ENCODE results near the gene PADI4. TPM values are rescaled to one million over a fixed set of nuclear protein-coding genes. Genes with fewer than 3 reads are reported as not detected.
"Not testable (repeated sequence)": the region's sequence is repeated elsewhere in the genome, so short reads cannot be mapped to it uniquely, and the experiment has no call there.

PADI4 gene
- total and polyA plus RNA-seq, 4 experiments from 2014 or later: 0.08 to 0.14 TPM; not detected in 2

- ChIA-PET POLR2A (ENCODE audit: partially characterized antibody) (no interaction called here), CTCF (ENCODE audit: partially characterized antibody) (no interaction called here)
- H3K27me3 Mint-ChIP-seq: peaks cover 7 to 11% of the 10 kb centered on the region in 2 donors
- H3K9me3 ChIP-seq (ENCODE audit: control insufficient read depth in 1 of 2, low read length in 2 of 2): no peaks in the 10 kb centered on the region
- no peaks in the 10 kb centered on the region for H3K36me3 Mint-ChIP-seq
- peaks cover 4 to 8% (median 6%) of the 10 kb centered on the region in 4 donors for H3K4me1 Mint-ChIP-seq
- no peak overlapping the region for H3K27ac ChIP-seq (ENCODE audit: low read depth, low read length)
- no peaks in the 10 kb centered on the region for H3K27me3 ChIP-seq (ENCODE audit: insufficient read depth, low read length)
- H3K4me3 ChIP-seq (ENCODE audit: low read length in 2 of 2): no peak overlapping the region
- H3K36me3 ChIP-seq (ENCODE audit: insufficient read depth, low read length): no peaks in the 10 kb centered on the region
- DNase-seq: no peak
- peaks cover 0 to 6% (median 0%) of the 10 kb centered on the region in 8 donors for H3K9me3 Mint-ChIP-seq
- peaks cover 4% of the 10 kb centered on the region for H3K4me1 ChIP-seq (ENCODE audit: insufficient read depth, low read length)
- intact Hi-C loops (cut with micrococcal nuclease): no loop called here
- no peak overlapping the region for H3K27ac Mint-ChIP-seq
- H3K4me3 Mint-ChIP-seq: no peak overlapping the region
These were observed 7.6 kb downstream of the PADI4 start for GRCh38 chr1:17315542-17316130.

GRCh38 chr1:17316704-17317103 lies 8.7 kb downstream of the PADI4 start:
- intact Hi-C loops (cut with micrococcal nuclease): no loop called here
- Histone ChIP-seq H3K4me1 (ENCODE audit: insufficient read depth, low read length) (peaks cover 4% of the 10 kb centered on the region), H3K36me3 (ENCODE audit: insufficient read depth, low read length) (no peaks in the 10 kb centered on the region), H3K27me3 (ENCODE audit: insufficient read depth, low read length) (no peaks in the 10 kb centered on the region), H3K4me3 (ENCODE audit: low read length in 2 of 2) (no peak overlapping the region), H3K27ac (ENCODE audit: low read depth, low read length) (no peak overlapping the region), H3K9me3 (ENCODE audit: control insufficient read depth in 1 of 2, low read length in 2 of 2) (no peaks in the 10 kb centered on the region)
- no peaks in the 10 kb centered on the region for H3K36me3 Mint-ChIP-seq
- no peak for DNase-seq
- H3K27ac Mint-ChIP-seq: no peak overlapping the region
- peaks cover 7 to 15% of the 10 kb centered on the region in 2 donors for H3K27me3 Mint-ChIP-seq
- peaks cover 4 to 8% (median 6%) of the 10 kb centered on the region in 4 donors for H3K4me1 Mint-ChIP-seq
- ChIA-PET CTCF (ENCODE audit: partially characterized antibody) (no interaction called here), POLR2A (ENCODE audit: partially characterized antibody) (no interaction called here)
- H3K9me3 Mint-ChIP-seq: peaks cover 0 to 6% (median 0%) of the 10 kb centered on the region in 8 donors
- no peak overlapping the region for H3K4me3 Mint-ChIP-seq

GRCh38 chr1:17318262-17318661 lies 10.3 kb downstream of the PADI4 start:
- Histone ChIP-seq H3K27me3 (ENCODE audit: insufficient read depth, low read length) (no peaks in the 10 kb centered on the region), H3K36me3 (ENCODE audit: insufficient read depth, low read length) (no peaks in the 10 kb centered on the region), H3K9me3 (ENCODE audit: control insufficient read depth in 1 of 2, low read length in 2 of 2) (no peaks in the 10 kb centered on the region), H3K4me1 (ENCODE audit: insufficient read depth, low read length) (no peaks in the 10 kb centered on the region), H3K27ac (ENCODE audit: low read depth, low read length) (no peak overlapping the region), H3K4me3 (ENCODE audit: low read length in 2 of 2) (no peak overlapping the region)
- no peak overlapping the region for H3K4me3 Mint-ChIP-seq
- intact Hi-C loops (cut with micrococcal nuclease): no loop called here
- DNase-seq: no peak
- H3K4me1 Mint-ChIP-seq: no peaks in the 10 kb centered on the region
- H3K27me3 Mint-ChIP-seq: peaks cover 1 to 11% of the 10 kb centered on the region in 2 donors
- ChIA-PET CTCF (ENCODE audit: partially characterized antibody) (no interaction called here), POLR2A (ENCODE audit: partially characterized antibody) (no interaction called here)
- H3K27ac Mint-ChIP-seq: no peak overlapping the region
- peaks cover 0 to 6% (median 0%) of the 10 kb centered on the region in 8 donors for H3K9me3 Mint-ChIP-seq
- no peaks in the 10 kb centered on the region for H3K36me3 Mint-ChIP-seq

GRCh38 chr1:17319561-17320350 lies 11.8 kb downstream of the PADI4 start:
- no peak overlapping the region for H3K27ac ChIP-seq (ENCODE audit: low read depth, low read length)
- intact Hi-C loops (cut with micrococcal nuclease): no loop called here
- no peak for DNase-seq

GRCh38 chr1:17321857-17322390 lies 13.9 kb downstream of the PADI4 start:
- H3K27ac ChIP-seq (ENCODE audit: low read depth, low read length); H3K4me3 Mint-ChIP-seq; H3K36me3 Mint-ChIP-seq; H3K36me3 ChIP-seq (ENCODE audit: insufficient read depth, low read length); intact Hi-C loops (cut with micrococcal nuclease); POLR2A ChIA-PET (ENCODE audit: partially characterized antibody); DNase-seq; H3K4me1 ChIP-seq (ENCODE audit: insufficient read depth, low read length); H3K9me3 ChIP-seq (ENCODE audit: control insufficient read depth in 1 of 2, low read length in 2 of 2); H3K27me3 ChIP-seq (ENCODE audit: insufficient read depth, low read length); H3K4me3 ChIP-seq (ENCODE audit: low read length in 2 of 2); H3K9me3 Mint-ChIP-seq; H3K4me1 Mint-ChIP-seq; H3K27ac Mint-ChIP-seq: not testable (repeated sequence)
- CTCF ChIA-PET (ENCODE audit: partially characterized antibody): interaction anchor here (0.7 kb wide), 1 partner anchor 198 kb away, joined by 3 read pairs; no protein-coding TSS in a partner anchor
- peaks cover 0 to 13% of the 10 kb centered on the region in 2 donors for H3K27me3 Mint-ChIP-seq

More at GRCh38 chr1:17319561-17320350, 11.8 kb downstream of the PADI4 start:
- no peaks in the 10 kb centered on the region for H3K9me3 ChIP-seq (ENCODE audit: control insufficient read depth in 1 of 2, low read length in 2 of 2)
- ChIA-PET CTCF (ENCODE audit: partially characterized antibody) (no interaction called here), POLR2A (ENCODE audit: partially characterized antibody) (no interaction called here)
- Mint-ChIP-seq H3K27ac (no peak overlapping the region), H3K4me3 (no peak overlapping the region), H3K9me3 (peaks cover 0 to 6% (median 1%) of the 10 kb centered on the region in 8 donors), H3K36me3 (no peaks in the 10 kb centered on the region), H3K27me3 (peaks cover 1 to 13% of the 10 kb centered on the region in 2 donors), H3K4me1 (no peaks in the 10 kb centered on the region)
- no peaks in the 10 kb centered on the region for H3K4me1 ChIP-seq (ENCODE audit: insufficient read depth, low read length)
- no peaks in the 10 kb centered on the region for H3K36me3 ChIP-seq (ENCODE audit: insufficient read depth, low read length)
- no peak overlapping the region for H3K4me3 ChIP-seq (ENCODE audit: low read length in 2 of 2)
- no peaks in the 10 kb centered on the region for H3K27me3 ChIP-seq (ENCODE audit: insufficient read depth, low read length)

- CTCF ChIA-PET (ENCODE audit: partially characterized antibody): no interaction called here
- Mint-ChIP-seq H3K4me3 (no peak overlapping the region), H3K27me3 (peaks cover 10 to 16% of the 10 kb centered on the region in 2 donors), H3K27ac (no peak overlapping the region), H3K36me3 (no peaks in the 10 kb centered on the region), H3K4me1 (no peaks in the 10 kb centered on the region), H3K9me3 (peaks cover 0 to 13% (median 5%) of the 10 kb centered on the region in 8 donors)
- no peak overlapping the region for H3K27ac ChIP-seq (ENCODE audit: low read depth, low read length)
- no peaks in the 10 kb centered on the region for H3K4me1 ChIP-seq (ENCODE audit: insufficient read depth, low read length)
- no peaks in the 10 kb centered on the region for H3K36me3 ChIP-seq (ENCODE audit: insufficient read depth, low read length)
- H3K27me3 ChIP-seq (ENCODE audit: insufficient read depth, low read length): no peaks in the 10 kb centered on the region
- no peak overlapping the region for H3K4me3 ChIP-seq (ENCODE audit: low read length in 2 of 2)
- POLR2A ChIA-PET (ENCODE audit: partially characterized antibody): no interaction called here
- DNase-seq: no peak
- H3K9me3 ChIP-seq (ENCODE audit: control insufficient read depth in 1 of 2, low read length in 2 of 2): no peaks in the 10 kb centered on the region
- intact Hi-C loops (cut with micrococcal nuclease): no loop called here
These were observed 20.9 kb downstream of the PADI4 start for GRCh38 chr1:17328855-17329254.

GRCh38 chr1:17329610-17330009 lies 21.6 kb downstream of the PADI4 start:
- no peak for DNase-seq
- peaks cover 9 to 16% of the 10 kb centered on the region in 2 donors for H3K27me3 Mint-ChIP-seq
- no peak overlapping the region for H3K4me3 Mint-ChIP-seq
- Histone ChIP-seq H3K27ac (ENCODE audit: low read depth, low read length) (no peak overlapping the region), H3K4me3 (ENCODE audit: low read length in 2 of 2) (no peak overlapping the region), H3K27me3 (ENCODE audit: insufficient read depth, low read length) (no peaks in the 10 kb centered on the region), H3K36me3 (ENCODE audit: insufficient read depth, low read length) (no peaks in the 10 kb centered on the region), H3K4me1 (ENCODE audit: insufficient read depth, low read length) (no peaks in the 10 kb centered on the region), H3K9me3 (ENCODE audit: control insufficient read depth in 1 of 2, low read length in 2 of 2) (no peaks in the 10 kb centered on the region)
- no peaks in the 10 kb centered on the region for H3K36me3 Mint-ChIP-seq
- ChIA-PET POLR2A (ENCODE audit: partially characterized antibody) (no interaction called here), CTCF (ENCODE audit: partially characterized antibody) (no interaction called here)
- no peaks in the 10 kb centered on the region for H3K4me1 Mint-ChIP-seq
- H3K9me3 Mint-ChIP-seq: peaks cover 0 to 11% (median 4%) of the 10 kb centered on the region in 8 donors
- no peak overlapping the region for H3K27ac Mint-ChIP-seq
- intact Hi-C loops (cut with micrococcal nuclease): loop anchor here (10.0 kb wide), 1 partner anchor 205 kb away; no protein-coding TSS in a partner anchor
